Skin of body (tissue), 2 donors: ENCODE measurements around the gene MYO1H. TPM values are rescaled to one million over a fixed set of nuclear protein-coding genes. Genes with fewer than 3 reads are reported as not detected.

Source experiments
- DNase-seq: peaks from one replicate; lab custom pipeline; 2025; lab: John Stamatoyannopoulos, UW
- total RNA-seq: library from RNA; depleted of rRNA; stranded (reverse); fragments of >200 nt; gene quantifications from one replicate; pipeline ENCODE4 v1.2.3, GENCODE V29; 2014

Gene MYO1H
- total RNA-seq, 1 donor from 2014 or later, result 2.4 TPM

GRCh38 chr12:109336593-109336992 is 11.1 kb upstream of the MYO1H start:
- DNase-seq, result no peak

- DNase-seq, result no peak
These were observed 4.0 kb upstream of the MYO1H start for GRCh38 chr12:109343677-109344076.

- DNase-seq, result no peak
These were observed 2.3 kb upstream of the MYO1H start for GRCh38 chr12:109345428-109345827.

- no peak for DNase-seq
These were observed 780 bp upstream of the MYO1H start for GRCh38 chr12:109346920-109347319.

GRCh38 chr12:109352184-109352583 is 4.5 kb downstream of the MYO1H start:
- DNase-seq, result no peak

GRCh38 chr12:109356577-109356976 is 8.9 kb downstream of the MYO1H start:
- no peak for DNase-seq

GRCh38 chr12:109357032-109357431 is 9.3 kb downstream of the MYO1H start:
- DNase-seq, result no peak

- no peak for DNase-seq
These were observed 10.6 kb downstream of the MYO1H start for GRCh38 chr12:109358154-109358869.

GRCh38 chr12:109359131-109359690 is 11.5 kb downstream of the MYO1H start:
- no peak for DNase-seq

GRCh38 chr12:109369831-109370230 is 22.1 kb downstream of the MYO1H start:
- DNase-seq, result no peak

- no peak for DNase-seq
These were observed 29.5 kb downstream of the MYO1H start for GRCh38 chr12:109377139-109377685.

- DNase-seq, result no peak
These were observed 30.9 kb downstream of the MYO1H start for GRCh38 chr12:109378569-109378968.

- DNase-seq, result no peak
These were observed 34.3 kb downstream of the MYO1H start for GRCh38 chr12:109382031-109382430.

GRCh38 chr12:109383240-109383639 is 35.5 kb downstream of the MYO1H start:
- no peak for DNase-seq

GRCh38 chr12:109385339-109386058 is 37.8 kb downstream of the MYO1H start:
- DNase-seq, result peak; percentile 43

- no peak for DNase-seq
These were observed 38.3 kb downstream of the MYO1H start for GRCh38 chr12:109386059-109386433.

- no peak for DNase-seq
These were observed 39.9 kb downstream of the MYO1H start for GRCh38 chr12:109387425-109388166.

GRCh38 chr12:109388167-109388563 is 40.5 kb downstream of the MYO1H start:
- no peak for DNase-seq

GRCh38 chr12:109389146-109389545 is 41.4 kb downstream of the MYO1H start:
- DNase-seq, result no peak

GRCh38 chr12:109393437-109394345 is 46.0 kb downstream of the MYO1H start:
- peak; percentile 27 for DNase-seq

- DNase-seq, result no peak
These were observed 47.2 kb downstream of the MYO1H start for GRCh38 chr12:109394891-109395290.
